Ovary (tissue), 10 donors: ENCODE data around the gene ZNF565. TPM values are rescaled to one million over a fixed set of nuclear protein-coding genes. Genes with fewer than 3 reads are reported as not detected.

ENCODE experiments used
- DNase-seq, 5 donors: peaks; one replicate each; pipeline ENCODE4 v3.0.0-alpha.2; 2019 to 2020
- H3K27ac ChIP-seq, 2 donors: fragments of 200-600 bp; one replicate each; pipeline versions ENCODE4 v1.5.1 to v1.8.0; 2019 to 2022
- H3K27me3 ChIP-seq: fragments of 200-600 bp; one replicate; pipeline ENCODE4 v1.8.0; 2022
- H3K36me3 ChIP-seq: fragments of 200-600 bp; sonication (generic); one replicate; pipeline ENCODE4 v1.5.1; 2019
- H3K4me1 ChIP-seq: one replicate; pipeline ENCODE4 v1.8.1; 2013; ENCODE audit warnings: mild to moderate bottlenecking, moderate library complexity; ENCODE audit not compliant: insufficient read depth
- H3K4me3 ChIP-seq: fragments of 200-600 bp; sonication (generic); one replicate; pipeline ENCODE4 v1.5.1; 2017
- H3K9me3 ChIP-seq, 2 donors: fragments of 200-600 bp in 1 of 2; sonication (generic) in 1 of 2; one replicate each; pipeline versions ENCODE4 v1.5.1 to v1.8.1; 2013 to 2019; ENCODE audit warnings: mild to moderate bottlenecking in 1 of 2, moderate library complexity in 1 of 2
- EP300 ChIP-seq: sonication (generic); formaldehyde crosslinking; IDR thresholded peaks from one replicate; pipeline ENCODE4 v1.6.1; 2017; ENCODE audit warnings: antibody characterized with exemption
- POLR2A ChIP-seq: fragments of 450-650 bp; IDR thresholded peaks from one replicate; pipeline ENCODE4 v1.6.1; 2017; ENCODE audit warnings: antibody characterized with exemption, mild to moderate bottlenecking, moderate library complexity
- WGBS, 3 donors: extraction: QIAGEN DNeasy Blood & Tissue Kit in 1 of 3; methylation state at CpG; one replicate each; pipeline versions ENCODE4 v1.1.5 to v1.1.7; 2013 to 2017; 5-methylcytosine and 5-hydroxymethylcytosine counted together
- intact Hi-C, 4 donors: fragments of 100-400 bp; cut with DNase I; formaldehyde crosslinking; loops; one replicate each; pipeline versions ENCODE4 v1.11.0 to v1.15.1; 2022 to 2023
- long read RNA-seq, 3 donors: library from polyadenylated mRNA in 2 of 3; unstranded in 2 of 3; transcript quantifications; one replicate each; pipeline ENCODE4 v2.0.0 and lab custom pipeline, GENCODE V29; 2021 to 2026
- polyA plus RNA-seq, 2 donors: library from polyadenylated mRNA; stranded (reverse); fragments of 200-250 nt in 1 of 2; fragments of 350-450 nt in 1 of 2; fragmentation: Illumina TruSeq in 1 of 2; extraction: RNeasy Lipid Tissue Mini Kit (QIAGEN cat#74804) in 1 of 2; gene quantifications; one replicate each; pipeline ENCODE4 v1.2.3, GENCODE V29; 2013 to 2014
- total RNA-seq, 7 donors: library from RNA; depleted of rRNA in 2 of 7; stranded (reverse); fragments of >200 nt in 2 of 7; fragmentation: NEBNext Ultra II Directional in 3 of 7; extraction: Animal tissue kit (Norgen Biotek cat#: 25700) in 3 of 7; gene quantifications; one replicate each; pipeline versions ENCODE4 v1.1.0 to v1.2.4, GENCODE V29; 2016 to 2023
- TF ChIP-seq, protein P1 (sequence below), 3 donors: fragments of 450-650 bp in 2 of 3; fragments of 200-600 bp in 1 of 3; IDR thresholded peaks; one replicate each; pipeline versions ENCODE4 v1.5.1 to v1.8.0; 2016 to 2022; ENCODE audit warnings: antibody characterized with exemption in 3 of 3, mild to moderate bottlenecking in 1 of 3
- donor health status: DM: no; HTN: no; CAD: no; lungs with moderate emphysema.
- donor health status: DM: no; HTN: no; CAD: no.
- donor health status: Bipolar disorder and iron deficiency.
- donor health status: DM: yes; HTN: yes; CAD: no.
- donor health status: DM: no; HTN: no; CAD: no.
- donor health status: DM: yes; HTN: yes; CAD: no.

The ZNF565 gene
- total RNA-seq: 10 to 100 TPM in 1 of 7 donors, 1 to 10 TPM in 6; 3.6 to 10.1 (median 7.6) TPM
- polyA plus RNA-seq: 1 to 10 TPM; 4.1 to 6.9 TPM
- long read RNA-seq, donor 1, transcript ZNF565-201 (5 exons, 2,023 nt): major isoform, 40 of 100 reads
- long read RNA-seq, donor 1, transcript ZNF565-207 (4 exons, 1,217 nt): minor isoform, 14 of 100 reads
- long read RNA-seq, donor 1, partial matches to known transcripts: 9 of 100 reads
- long read RNA-seq, donor 1, other reads (novel, unspliced or antisense): 35 of 100 reads
- long read RNA-seq, donor 2, partial matches to known transcripts: 22 of 24 reads
- long read RNA-seq, donor 2, other reads (novel, unspliced or antisense): 0 of 24 reads
- long read RNA-seq, donor 3, transcript ZNF565-201 (5 exons, 2,023 nt): major isoform, 10 of 35 reads
- long read RNA-seq, donor 3, partial matches to known transcripts: 0 of 35 reads
- long read RNA-seq, donor 3, other reads (novel, unspliced or antisense): 23 of 35 reads

DNA sequence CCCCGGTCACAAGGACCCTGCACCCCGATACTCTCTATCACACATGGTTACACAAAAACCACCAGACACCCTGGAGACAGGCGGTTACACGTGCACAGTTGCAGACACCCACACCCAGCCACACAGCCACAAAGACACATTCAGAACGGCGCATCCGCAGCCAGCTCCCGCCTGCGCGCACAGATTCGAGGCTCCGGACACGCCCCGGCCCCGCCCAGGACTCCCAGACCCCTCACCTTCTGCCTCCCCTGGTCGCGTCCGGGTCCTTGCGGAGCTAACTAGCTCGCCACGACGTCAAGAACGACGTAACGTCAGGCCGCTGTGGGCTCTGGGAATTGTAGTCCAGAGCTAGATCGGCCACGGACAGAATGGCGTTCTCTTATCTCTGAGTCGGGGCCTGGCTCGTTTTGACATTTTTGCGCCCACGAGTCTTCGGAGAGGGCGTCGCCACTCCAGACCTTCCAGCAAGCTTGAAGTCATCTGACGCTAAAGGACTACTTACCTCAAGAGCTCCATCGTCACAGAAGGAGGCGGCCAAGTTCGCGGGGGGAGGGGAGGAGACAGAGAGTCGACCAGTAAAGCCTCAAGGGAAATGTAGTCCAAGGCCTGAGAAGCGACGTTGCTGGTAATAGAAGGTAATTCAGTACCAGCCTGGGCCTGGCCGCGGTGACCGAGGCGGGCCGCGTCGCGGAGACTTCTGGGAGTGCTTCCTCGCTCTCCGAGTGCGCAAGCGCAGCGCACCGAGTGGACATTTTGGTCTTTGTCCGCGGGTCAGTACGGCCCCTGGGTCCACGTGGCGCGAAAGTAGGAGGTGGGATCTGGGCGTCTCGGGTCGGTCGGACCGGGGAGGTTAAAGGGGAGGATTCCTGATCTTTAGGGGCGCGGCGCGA lies at the start of gene ZNF565, which contains the start of gene ZNF146:
Gene ZNF565, minus strand, starts transcription at position 280 of the 890 bp plus-strand sequence. CDS start 12,680 bp downstream, outside the sequence.
Gene ZNF146, plus strand, starts transcription at position 721 of the 890 bp plus-strand sequence. CDS start 21,335 bp downstream, outside the sequence.
- H3K4me1 ChIP-seq: peaks cover 9% of the 10 kb centered on the region
- no peaks in the 10 kb centered on the region for H3K36me3 ChIP-seq
- H3K4me3 ChIP-seq: peak within 1 kb of the TSS; percentile 79
- DNase-seq: peak; percentile 96 to 98 (median 97)
- intact Hi-C loops: no loop called here
- TF ChIP-seq, protein P1, sequence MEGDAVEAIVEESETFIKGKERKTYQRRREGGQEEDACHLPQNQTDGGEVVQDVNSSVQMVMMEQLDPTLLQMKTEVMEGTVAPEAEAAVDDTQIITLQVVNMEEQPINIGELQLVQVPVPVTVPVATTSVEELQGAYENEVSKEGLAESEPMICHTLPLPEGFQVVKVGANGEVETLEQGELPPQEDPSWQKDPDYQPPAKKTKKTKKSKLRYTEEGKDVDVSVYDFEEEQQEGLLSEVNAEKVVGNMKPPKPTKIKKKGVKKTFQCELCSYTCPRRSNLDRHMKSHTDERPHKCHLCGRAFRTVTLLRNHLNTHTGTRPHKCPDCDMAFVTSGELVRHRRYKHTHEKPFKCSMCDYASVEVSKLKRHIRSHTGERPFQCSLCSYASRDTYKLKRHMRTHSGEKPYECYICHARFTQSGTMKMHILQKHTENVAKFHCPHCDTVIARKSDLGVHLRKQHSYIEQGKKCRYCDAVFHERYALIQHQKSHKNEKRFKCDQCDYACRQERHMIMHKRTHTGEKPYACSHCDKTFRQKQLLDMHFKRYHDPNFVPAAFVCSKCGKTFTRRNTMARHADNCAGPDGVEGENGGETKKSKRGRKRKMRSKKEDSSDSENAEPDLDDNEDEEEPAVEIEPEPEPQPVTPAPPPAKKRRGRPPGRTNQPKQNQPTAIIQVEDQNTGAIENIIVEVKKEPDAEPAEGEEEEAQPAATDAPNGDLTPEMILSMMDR (IDR thresholded peaks at IDR 0.05): peak in 2 of 3 donors; percentile 50 to 62
- TF ChIP-seq POLR2A: peak; percentile 86
- TF ChIP-seq EP300: no peak
- WGBS, 3 donors: 0 to 1% (median 0%) methylated on average over 63 to 73 of the region's 73 CpGs
- peak within 1 kb of the TSS; percentile 85 to 88 for H3K27ac ChIP-seq
- H3K27me3 ChIP-seq: no peaks in the 10 kb centered on the region
- no peaks in the 10 kb centered on the region for H3K9me3 ChIP-seq

DNA sequence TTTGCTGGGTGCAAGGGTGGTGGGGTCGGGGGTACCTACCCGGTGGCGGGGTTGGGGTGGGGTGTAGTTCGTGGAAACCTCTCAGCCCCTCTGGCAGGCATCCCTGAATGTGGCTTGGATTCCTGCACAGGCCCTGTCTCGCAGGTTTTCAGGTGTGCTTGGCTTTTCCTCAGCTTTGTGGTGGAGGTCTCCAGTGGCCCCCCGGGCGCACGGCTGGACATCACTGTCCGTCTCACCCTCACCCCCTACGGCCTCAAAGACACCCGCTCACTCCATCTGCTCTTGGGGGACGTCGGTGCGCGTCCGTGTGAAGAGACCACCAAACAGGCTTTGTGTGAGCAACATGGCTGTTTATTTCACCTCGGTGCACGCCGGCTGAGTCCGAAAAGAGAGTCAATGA lies 44.7 kb upstream of the ZNF565 start:
- intact Hi-C loops: no loop called here
- Histone ChIP-seq H3K4me1 (no peaks in the 10 kb centered on the region), H3K9me3 (no peaks in the 10 kb centered on the region), H3K36me3 (no peaks in the 10 kb centered on the region), H3K4me3 (no peak overlapping the region), H3K27me3 (no peaks in the 10 kb centered on the region), H3K27ac (no peak overlapping the region)
- no peak for DNase-seq
- TF ChIP-seq, protein P1 (IDR thresholded peaks at IDR 0.05): no peak
- TF ChIP-seq EP300 (no peak), POLR2A (no peak)
- 93 to 96% (median 96%) methylated on average over 20 of the region's 20 CpGs for WGBS, 3 donors

- Histone ChIP-seq H3K27me3 (no peaks in the 10 kb centered on the region), H3K27ac (no peak overlapping the region), H3K36me3 (no peaks in the 10 kb centered on the region), H3K4me3 (no peak overlapping the region), H3K4me1 (no peaks in the 10 kb centered on the region), H3K9me3 (no peaks in the 10 kb centered on the region)
- WGBS, 3 donors: 78 to 83% (median 79%) methylated on average over 29 of the region's 29 CpGs
- intact Hi-C loops: no loop called here
- TF ChIP-seq, protein P1 (IDR thresholded peaks at IDR 0.05): no peak
- TF ChIP-seq EP300: no peak
- no peak for TF ChIP-seq POLR2A
- DNase-seq: no peak
These were observed 43.8 kb upstream of the ZNF565 start for GRCh38 chr19:36258028-36258875.
